ENCODE measurements around the gene RPS2. TPM values are rescaled to one million over a fixed set of nuclear protein-coding genes. Genes with fewer than 3 reads are reported as not detected.
A peak's percentile ranks its signal among the peaks of the same experiment; 100 is the strongest.
"Not testable (repeated sequence)": the region's sequence is repeated elsewhere in the genome, so short reads cannot be mapped to it uniquely, and the experiment has no call there.

RPS2 gene
- total RNA-seq, 2 donors from 2014 or later = 702 to 834 TPM

DNA sequence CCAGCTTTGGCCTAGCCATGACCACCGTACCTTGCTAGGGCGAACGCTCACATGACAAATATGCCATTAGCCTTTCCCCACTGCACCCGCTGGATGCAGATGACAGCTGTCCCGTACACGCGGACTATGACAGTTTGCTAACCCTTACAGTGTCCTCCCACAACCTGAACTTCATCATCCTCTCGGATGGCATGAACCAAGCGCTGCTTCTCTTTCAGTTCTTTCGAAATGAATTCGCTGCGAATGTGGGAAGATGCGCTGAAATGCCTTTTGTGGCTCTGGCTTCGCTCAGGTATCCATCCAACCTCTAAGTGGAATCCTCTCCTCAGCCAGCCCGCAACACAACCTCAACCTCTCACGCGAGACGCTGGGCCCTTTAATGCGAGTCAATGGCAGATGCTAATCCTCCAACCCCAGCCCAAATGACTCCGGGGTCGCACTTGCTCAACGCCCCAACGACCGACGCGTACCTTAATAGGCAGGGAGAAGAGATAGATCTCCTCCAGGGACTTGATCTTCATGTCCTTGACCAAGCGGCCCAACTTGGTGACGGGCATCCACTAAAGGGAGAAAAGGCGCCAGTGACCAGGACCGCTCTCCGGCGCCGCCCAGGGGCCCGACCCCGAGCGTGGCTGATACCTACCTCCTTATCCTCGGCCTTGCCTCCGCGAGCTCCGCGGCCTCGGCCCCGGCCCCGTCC lies 670 bp downstream of the RPS2 start:
- Histone ChIP-seq H3K36me3 (peaks cover 18% of the 10 kb centered on the region), H3K27ac (peak overlapping the region; percentile 96 to 97), H3K27me3 (replicated peaks; ENCODE audit: insufficient read depth) (no peaks in the 10 kb centered on the region), H3K4me1 (ENCODE audit: control insufficient read depth in 1 of 2, low read depth in 2 of 2) (peaks cover 12 to 24% of the 10 kb centered on the region in 2 donors), H3K4me3 (peak overlapping the region; percentile 92), H3K9me3 (no peaks in the 10 kb centered on the region)
- TF ChIP-seq, protein P1, sequence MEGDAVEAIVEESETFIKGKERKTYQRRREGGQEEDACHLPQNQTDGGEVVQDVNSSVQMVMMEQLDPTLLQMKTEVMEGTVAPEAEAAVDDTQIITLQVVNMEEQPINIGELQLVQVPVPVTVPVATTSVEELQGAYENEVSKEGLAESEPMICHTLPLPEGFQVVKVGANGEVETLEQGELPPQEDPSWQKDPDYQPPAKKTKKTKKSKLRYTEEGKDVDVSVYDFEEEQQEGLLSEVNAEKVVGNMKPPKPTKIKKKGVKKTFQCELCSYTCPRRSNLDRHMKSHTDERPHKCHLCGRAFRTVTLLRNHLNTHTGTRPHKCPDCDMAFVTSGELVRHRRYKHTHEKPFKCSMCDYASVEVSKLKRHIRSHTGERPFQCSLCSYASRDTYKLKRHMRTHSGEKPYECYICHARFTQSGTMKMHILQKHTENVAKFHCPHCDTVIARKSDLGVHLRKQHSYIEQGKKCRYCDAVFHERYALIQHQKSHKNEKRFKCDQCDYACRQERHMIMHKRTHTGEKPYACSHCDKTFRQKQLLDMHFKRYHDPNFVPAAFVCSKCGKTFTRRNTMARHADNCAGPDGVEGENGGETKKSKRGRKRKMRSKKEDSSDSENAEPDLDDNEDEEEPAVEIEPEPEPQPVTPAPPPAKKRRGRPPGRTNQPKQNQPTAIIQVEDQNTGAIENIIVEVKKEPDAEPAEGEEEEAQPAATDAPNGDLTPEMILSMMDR (IDR thresholded peaks at IDR 0.05) = no peak
- DNase-seq (ENCODE audit: low spot score) = no peak
- ATAC-seq (ENCODE audit: insufficient number of reproducible peaks, low FRiP score, low read depth) = peak; percentile 5

DNA sequence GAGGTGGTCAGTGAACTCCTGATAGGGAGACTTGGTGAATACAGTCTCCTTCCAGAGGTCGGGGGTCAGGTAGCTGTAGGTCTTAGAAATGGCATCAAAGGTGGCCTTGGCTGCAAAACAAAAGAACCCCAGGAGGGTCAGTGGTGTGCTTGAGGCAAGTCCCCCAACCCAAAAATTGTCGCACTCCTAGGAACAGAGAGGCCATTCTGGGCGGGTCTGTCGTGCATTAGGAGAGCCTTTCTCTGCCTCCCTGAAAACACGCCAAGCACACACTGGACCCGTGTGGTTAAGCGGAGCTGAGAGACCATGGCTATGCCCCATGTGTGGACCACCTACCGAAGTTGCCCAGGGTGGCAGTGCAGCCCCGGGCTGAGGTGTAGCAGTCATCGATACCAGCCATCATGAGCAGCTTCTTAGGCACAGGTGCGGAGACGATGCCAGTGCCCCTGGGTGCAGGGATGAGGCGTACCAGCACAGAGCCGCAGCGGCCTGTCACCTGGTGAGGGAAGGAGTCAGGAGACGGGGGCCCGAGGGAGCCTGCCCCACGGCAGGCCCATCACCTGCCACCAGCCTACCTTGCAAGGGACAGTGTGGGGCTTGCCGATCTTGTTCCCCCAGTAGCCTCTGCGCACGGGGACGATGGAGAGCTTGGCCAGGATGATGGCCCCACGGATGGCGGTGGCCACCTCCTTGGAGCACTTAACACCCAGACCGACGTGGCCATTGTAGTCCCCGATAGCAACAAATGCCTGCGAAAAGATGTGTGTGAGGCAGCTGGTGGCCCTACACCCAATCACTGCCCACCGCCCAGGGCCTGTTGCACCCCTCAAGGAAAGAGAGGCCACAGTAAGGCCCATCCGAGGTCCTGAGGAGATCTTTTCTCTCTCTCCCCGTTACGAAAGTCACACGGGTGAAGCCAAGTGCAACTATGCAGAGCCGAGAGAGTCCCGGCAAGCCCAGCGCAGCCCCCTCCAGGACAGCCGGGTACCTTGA lies 2.2 kb downstream of the RPS2 start:
- H3K27me3 ChIP-seq (replicated peaks; ENCODE audit: insufficient read depth); H3K4me3 ChIP-seq; H3K27ac ChIP-seq; DNase-seq (ENCODE audit: low spot score); H3K9me3 ChIP-seq; ATAC-seq (ENCODE audit: insufficient number of reproducible peaks, low FRiP score, low read depth): not testable (repeated sequence)
- Histone ChIP-seq H3K4me1 (ENCODE audit: control insufficient read depth in 1 of 2, low read depth in 2 of 2) (peaks cover 12 to 27% of the 10 kb centered on the region in 2 donors), H3K36me3 (peaks cover 18% of the 10 kb centered on the region)

DNA sequence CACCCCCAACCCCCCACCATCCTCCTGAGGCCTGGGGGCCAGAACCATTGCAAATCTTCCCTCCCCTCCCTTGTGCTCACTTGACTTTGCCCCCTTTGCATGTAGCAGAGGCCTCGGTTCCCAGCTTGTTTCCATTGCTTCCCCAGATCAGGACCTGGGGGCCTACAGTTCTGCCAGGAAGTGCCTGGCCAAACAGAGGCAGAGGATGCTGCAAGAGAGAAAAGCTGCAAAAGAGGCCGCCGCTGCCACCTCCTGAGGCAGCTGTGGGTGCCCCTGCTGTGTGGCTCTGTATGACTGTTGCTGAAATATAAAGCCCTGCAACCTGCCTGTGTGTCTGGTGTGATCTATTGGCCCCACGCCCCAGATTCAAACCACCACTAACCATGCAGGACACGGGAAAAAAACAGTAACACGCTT lies 3.0 kb downstream of the RPS2 start:
- DNase-seq (ENCODE audit: low spot score) = no peak
- TF ChIP-seq, protein P1 (IDR thresholded peaks at IDR 0.05) = no peak
- Histone ChIP-seq H3K36me3 (peaks cover 18% of the 10 kb centered on the region), H3K9me3 (no peaks in the 10 kb centered on the region), H3K4me1 (ENCODE audit: control insufficient read depth in 1 of 2, low read depth in 2 of 2) (peaks cover 12 to 27% of the 10 kb centered on the region in 2 donors), H3K4me3 (no peak overlapping the region), H3K27me3 (replicated peaks; ENCODE audit: insufficient read depth) (no peaks in the 10 kb centered on the region), H3K27ac (no peak overlapping the region)
- ATAC-seq (ENCODE audit: insufficient number of reproducible peaks, low FRiP score, low read depth) = no peak

DNA sequence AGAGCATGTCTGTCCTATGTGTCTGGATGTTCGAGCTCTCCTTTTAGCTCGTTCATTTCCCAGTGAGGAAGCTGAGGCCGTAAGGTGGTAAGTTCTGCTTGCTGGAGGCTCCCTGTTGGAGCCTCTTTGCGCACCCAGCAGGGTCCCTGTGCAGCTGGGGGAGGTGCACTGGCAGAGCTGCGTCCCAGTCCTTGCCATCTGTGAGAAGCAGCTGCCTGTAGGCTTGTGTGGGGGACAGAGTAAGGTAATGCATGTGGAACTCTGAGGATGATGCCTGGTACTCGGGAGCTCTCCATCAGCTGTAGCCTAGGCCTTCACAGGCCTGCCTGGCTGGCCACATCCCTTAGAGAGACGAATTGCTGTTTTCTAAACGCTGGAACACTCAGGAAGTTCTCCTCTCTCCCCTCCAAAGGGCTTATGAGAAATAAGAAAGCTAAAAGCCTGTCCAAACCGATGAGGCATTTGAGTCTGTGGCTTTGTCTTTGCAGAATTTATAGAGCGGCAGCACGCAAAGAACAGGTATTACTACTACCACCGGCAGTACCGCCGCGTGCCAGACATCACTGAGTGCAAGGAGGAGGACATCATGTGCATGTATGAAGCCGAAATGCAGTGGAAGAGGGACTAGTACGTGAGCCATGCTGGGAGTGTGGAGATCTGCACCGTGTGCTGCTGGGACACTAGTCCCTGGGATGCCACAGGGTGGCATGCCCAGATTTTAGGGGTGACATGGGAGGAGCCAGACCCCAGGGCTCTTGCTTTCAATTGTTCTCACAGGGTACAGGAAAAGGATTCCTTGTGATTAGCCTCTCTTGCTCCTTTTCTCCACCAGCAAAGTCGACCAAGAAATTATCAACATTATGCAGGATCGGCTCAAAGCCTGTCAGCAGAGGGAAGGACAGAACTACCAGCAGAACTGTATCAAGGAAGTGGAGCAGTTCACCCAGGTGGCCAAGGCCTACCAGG lies 3.7 kb downstream of the RPS2 start:
- DNase-seq (ENCODE audit: low spot score) (no peak), ATAC-seq (ENCODE audit: insufficient number of reproducible peaks, low FRiP score, low read depth) (no peak)
- H3K36me3 ChIP-seq = peaks cover 18% of the 10 kb centered on the region
- H3K27me3 ChIP-seq (replicated peaks; ENCODE audit: insufficient read depth) = no peaks in the 10 kb centered on the region
- peaks cover 11 to 27% of the 10 kb centered on the region in 2 donors for H3K4me1 ChIP-seq (ENCODE audit: control insufficient read depth in 1 of 2, low read depth in 2 of 2)
- H3K27ac ChIP-seq = no peak overlapping the region
- TF ChIP-seq, protein P1 (IDR thresholded peaks at IDR 0.05) = no peak
- H3K4me3 ChIP-seq = peak overlapping the region; percentile 86
- no peaks in the 10 kb centered on the region for H3K9me3 ChIP-seq

All from thoracic aorta (tissue), 2 donors.